GM19023 (cell line): ENCODE data around the gene ECHS1.

Experiments
- ATAC-seq: cut with Tn5 transposase; IDR thresholded peaks from one replicate; pipeline ENCODE4 v1.9.1; 2021; ENCODE audit warnings: mild to moderate bottlenecking, moderate library complexity; ENCODE audit not compliant: unreplicated experiment

ECHS1 gene

DNA sequence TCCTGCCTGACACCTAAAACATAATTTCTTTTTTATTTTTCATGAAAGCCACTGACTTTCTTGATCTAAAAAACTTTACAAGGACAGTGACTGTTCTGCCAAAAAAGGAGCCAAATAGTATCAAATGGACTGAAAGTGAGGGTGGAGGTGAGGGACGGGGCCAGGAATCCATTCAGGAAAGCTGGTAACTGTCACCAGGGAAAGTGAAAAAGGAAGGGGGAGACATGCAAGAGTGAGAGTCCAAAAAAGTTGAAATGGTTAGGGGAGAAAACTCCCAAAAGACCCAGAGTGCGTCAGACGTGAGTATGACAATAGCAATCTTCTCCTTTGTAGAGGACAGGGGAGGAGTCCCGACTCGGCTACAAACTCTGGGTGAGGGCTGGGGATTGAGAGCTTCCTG is 28.9 kb downstream of the ECHS1 start:
- no peak for ATAC-seq

DNA sequence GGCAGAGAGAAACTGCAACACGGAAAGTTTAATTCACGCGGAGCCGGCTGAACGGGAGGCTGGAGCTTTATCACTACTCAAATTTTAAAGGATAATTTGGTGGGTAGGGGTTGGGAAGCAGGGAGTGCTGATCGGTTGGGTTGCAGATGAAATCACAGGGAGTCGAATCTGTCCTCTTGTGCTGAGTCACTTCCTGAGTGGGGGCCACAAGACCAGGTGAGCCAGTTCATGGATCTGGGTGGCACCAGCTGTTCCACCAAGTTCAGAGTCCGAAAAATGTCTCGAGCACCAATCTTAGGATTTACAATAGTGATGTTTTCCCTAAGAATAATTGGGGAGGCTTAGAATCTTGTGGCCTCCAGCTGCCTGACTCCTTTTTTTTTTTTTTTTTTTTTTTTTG is 29.6 kb downstream of the ECHS1 start:
- no peak for ATAC-seq

DNA sequence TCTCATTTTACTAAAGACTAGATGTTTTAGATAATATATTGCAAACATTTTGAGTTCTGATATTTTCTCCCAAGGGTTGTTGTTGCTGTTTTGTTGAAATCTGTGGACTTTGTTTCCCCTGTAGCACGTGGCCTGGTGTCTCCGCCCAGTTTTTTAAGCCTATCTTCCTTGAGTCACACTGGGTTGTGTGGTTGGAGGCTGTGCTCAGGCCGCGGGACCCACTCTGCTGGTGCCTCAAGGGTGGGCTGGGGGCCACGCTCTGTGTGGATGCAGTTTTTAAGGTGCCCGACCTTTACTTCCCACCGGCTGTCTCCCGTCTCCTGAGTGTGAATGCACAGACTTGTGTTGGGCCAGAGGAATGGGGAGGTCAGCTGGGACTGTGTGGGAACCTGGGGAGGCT is 30.2 kb downstream of the ECHS1 start:
- no peak for ATAC-seq

DNA sequence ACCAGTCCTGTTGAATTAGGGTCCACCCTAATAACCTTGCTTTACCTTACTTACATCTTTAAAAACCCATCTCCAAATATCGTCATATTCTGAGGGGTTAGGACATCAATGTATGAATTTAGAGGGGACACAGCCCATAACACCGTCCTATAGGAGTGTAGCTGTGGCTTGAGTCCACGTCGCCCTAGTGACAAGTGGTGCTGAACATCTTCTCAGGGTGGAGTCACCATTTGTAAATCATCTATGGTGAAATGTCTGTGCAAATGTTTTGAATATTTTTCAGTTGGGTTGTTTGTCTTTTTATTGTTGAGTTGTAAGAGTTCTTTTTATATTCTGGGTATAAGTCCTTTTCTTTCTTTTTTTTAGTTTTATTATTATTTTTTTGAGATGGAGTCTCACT is 31.2 kb downstream of the ECHS1 start:
- no peak for ATAC-seq

DNA sequence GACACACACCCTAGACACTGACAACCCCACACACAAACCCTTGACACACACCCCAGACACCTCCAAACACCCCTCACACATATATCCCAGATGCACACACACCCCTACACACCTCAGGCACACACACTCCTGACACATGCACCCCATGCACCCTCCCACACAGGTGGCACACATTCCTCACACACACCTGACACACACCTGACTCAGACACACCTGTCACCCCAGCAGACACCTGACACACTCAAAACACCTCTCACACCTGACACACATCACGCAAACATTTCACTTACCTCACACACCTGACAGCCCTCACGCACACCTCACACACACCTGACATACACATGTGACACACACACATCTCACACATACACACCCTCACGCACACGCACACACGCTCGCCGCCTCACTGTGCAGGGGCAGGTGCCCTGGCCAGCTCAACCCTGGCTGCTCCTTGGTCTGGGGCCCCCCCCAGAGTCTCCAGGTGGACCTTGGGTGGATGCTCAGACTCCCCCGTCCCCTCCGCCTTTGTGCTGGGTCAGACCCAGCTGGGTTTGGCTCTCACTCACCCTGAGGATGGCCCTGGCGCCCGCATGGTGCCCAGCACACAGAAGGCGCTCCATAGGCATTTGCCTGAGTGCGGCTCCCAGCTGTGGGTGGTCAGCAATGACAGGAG is 33.3 kb downstream of the ECHS1 start:
- no peak for ATAC-seq

DNA sequence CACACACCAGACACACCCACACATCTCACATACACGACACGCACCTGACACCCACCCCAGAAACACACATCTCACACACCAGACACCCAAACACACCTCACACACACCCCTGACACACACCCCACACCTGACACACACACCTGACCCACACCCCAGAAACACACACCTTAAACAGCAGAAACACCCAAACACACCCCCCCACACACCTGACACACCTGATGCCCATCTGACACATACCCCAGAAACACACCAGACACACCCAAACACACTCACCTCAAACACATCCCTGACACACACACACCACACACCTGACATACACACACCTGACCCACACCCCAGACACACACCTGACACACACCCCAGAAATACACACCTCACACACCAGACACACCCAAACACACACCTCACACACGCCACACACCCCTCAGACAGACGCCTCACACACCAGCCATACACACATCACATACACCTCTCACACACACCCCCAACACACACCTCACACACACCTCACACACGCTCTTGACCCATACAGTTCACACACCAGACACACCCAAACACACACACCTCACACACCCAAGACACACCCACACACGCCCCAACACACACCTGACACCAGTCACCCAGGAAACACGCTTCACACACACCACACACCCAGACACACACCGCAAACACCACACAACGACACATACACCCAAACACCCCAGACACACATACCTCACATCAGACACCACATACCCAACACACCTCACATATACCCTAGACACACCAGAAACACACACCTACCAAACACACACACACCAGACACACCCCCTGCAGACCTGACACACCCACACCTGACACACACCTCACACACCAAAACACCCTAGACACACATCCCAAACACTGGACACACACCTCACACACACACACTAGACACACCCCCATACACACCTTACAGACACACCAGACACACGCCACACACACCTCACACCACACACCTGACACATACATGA is 34.8 kb downstream of the ECHS1 start:
- no peak for ATAC-seq

DNA sequence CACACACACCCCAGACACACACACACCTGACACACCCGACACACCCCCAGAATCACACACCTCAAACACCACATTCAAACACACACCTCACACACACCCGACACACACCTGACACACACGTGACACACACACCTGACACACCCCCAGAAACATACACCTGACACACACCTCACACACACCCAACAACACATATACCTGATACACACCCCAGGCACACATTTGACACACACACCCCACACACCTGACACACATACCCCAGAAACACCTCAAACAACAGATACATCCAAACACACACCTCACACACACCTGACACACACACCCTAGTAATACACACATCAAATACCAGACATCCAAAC is 35.8 kb downstream of the ECHS1 start:
- no peak for ATAC-seq

DNA sequence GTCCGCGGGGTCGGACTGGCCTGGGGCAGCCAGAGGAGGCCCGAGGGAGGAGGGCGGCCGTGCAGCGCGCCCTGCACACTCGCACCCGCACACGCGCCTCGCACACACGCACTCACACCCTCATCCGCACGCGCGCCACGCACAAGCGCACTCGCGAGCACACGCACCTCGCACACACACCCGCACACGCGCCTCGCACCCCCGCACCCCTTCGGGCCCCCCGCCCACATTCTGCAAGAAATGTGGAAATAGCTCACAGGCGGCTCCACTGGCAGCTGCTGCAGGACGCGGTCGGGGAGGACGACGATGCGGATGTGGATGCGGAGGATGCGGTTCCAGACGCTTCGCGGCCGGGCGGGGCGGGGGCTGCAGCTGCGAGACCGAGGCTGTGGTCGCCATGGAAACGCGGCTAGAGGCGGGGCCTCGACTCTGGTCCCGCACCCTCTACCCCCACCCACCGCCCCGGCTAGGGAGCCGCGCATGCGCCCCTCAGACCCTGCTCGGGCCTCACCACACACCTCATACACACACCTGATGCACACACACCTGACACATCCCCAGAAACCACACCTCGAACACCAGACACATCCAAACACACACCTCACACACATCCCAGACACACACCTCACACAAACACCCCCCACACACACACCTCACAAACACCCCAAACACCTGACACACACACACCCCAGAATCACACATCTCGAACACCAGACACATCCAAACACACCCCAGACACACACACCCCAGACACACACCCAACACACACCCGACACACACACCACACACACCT is 36.4 kb downstream of the ECHS1 start, which contains the start of gene CALY:
CALY (minus strand) TSS at position 320 of the 793 bp plus-strand sequence. CDS start 7,907 bp downstream, outside the sequence.
- no peak for ATAC-seq

DNA sequence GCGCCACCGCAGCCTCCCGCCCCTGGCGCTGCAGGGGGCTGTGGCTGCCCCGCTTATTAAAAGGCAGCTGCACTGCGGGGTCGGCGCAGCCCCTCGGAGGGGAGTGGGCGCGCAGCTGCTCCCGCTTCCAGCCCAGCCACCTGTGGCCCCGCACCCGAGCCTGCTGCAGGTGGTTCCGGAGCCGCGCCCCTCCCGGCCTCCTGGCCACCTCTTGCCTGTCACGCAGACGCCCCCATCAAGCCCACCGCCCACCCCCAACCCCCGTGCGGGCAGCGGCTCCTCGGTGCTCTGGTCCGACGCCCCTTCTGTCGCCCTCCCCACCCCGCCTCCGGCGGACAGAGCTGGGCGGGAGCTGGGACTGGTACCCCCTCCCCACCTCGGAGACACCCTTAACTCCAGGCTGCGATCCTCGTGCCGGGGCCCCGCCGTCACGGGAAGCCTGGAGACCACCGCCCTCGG is 37.0 kb downstream of the ECHS1 start:
- no peak for ATAC-seq

DNA sequence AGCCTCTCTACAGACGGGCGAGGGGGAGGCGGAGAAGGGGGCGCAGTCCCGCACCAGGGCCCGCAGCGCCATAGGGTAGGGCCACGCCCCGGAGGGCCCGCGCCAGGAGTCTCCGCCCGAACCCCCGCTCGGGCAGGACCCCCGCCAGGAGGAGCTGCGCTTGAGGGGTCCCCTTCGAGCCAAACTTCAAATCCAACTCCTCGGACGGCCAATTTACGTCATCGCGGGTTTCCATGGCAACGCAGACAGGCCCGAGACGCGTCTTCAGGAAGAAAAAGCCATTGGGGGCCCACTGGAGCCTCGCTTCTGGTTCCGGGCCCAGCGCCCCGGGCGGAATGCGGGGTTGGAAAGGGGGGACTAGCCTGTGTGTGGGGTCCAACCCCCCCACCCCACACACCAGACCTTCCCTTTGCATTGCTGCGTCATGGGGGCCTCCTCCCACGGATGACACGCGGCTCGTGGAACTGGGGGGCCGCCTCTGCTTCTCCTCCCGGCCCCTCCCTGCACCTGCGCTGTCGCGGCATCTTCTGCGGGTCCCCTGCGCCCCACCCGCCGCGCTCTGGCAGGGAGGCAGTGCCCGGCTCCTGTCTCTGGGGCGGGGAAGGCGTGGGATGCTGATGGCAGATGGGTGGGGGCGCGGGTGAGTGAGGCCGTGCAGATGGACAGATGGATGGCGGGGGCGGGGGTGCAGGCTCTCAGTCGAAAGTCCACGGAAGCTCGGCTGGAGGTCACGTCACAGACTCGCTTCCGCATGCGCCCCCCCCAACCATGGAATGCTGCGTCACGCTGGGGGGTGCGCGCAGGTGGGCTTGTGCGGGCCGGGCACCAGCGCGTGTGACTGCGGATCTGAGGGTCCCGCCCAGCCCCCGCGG is 37.7 kb downstream of the ECHS1 start:
- no peak for ATAC-seq

DNA sequence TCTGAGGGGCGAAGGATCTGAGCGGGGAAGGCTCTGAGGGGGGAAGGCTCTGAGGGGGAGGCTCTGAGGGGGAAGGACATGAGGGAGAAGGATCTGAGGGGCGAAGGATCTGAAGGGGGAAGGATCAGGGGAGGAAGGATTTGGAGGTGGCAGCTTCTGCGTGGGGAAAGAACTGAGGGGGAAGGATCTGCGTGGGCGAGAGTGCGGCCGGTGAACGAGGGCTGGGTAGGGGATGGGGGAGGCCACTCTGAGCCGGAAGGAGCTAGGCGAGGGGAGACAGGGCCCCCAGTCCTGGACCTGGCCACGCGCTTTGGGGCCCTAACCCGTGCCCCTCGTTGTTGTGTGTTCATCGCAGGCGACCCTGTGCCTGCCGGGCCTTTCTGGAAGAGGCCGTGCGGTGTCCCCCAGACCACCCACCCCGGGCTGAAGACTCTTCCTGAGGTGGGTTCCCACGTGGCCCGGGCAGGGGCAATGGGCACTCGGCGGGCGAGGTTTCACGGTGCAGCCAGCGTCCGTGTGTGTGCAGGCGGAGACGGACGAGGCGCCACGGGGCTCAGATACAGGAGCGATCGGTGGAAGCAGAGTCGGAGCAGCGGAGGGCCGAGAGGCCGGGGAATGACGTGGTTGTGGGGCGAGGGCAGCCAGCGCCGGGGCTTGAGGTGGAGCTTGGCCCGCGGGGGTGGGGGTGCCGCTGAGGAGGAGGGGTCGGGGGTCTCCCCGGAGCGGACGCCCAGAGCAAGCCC is 38.5 kb downstream of the ECHS1 start:
- ATAC-seq = no peak

DNA sequence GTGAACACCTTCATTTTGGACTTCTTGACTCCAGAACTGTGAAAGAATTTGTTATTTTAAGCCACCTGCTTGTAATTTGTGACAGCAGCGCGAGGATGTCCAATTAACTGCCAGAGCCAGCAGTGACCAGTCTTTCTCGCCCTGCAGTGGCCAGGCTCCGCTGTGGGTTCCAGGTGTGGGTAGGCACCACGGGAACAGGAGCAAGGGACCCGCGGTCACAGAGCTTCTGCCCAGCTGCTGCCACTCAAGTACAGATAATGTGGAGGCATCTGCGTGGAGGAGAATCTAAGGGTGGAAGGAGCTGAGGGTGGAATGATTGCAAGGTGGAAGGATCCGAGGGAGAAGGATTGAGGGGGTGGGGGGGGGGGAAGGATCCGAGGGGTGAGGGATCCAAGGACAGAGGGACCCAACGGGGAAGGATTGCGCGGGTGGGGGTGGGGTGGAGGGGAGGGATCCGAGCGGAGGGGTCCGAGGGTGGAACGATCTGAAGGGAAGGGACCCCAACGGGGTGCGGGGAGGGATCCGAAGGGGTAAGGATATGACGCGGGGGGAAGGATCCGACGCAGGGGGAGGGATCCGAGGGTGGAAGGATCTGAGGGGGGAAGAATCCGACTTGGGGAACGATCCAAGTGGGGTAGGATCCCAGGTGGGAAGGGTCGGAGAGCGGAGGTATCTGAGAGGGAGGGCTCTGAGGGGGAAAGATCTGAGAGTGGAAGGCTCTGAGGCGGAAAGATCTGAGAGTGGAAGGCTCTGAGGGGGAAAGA is 40.0 kb downstream of the ECHS1 start:
- no peak for ATAC-seq

DNA sequence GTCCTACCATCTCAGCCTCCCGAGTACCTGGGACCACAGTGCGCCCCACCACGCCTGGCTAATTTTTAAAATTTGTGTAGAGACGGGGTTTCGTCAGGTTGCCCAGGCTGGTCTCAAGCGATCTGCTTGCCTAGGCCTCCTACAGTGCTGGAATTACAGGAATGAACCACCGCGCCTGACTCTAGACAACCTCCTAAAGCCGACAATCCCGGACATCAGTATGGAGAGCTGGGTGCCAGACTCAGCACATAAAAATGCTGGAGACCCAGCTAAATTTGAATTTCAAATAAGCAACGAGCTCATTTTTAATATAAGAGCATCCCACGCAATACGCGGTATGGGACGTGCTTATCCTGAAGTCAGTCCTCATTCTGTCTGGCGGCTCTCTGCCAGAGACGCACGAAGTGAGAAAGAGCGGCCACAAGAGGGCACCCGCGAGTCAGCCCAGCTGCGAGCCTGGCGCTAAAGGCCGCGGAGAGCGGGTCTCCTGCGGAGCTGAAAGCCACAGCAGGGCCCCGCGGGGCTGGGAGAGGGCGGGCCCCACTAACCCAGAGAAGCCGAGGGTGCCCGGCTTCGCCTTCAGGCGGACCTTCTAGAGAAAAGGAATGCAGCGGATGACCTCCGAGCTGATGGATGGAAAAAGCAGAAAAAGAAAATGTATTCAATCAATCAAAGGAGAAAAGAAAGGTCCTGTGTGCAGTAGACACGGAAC is 43.5 kb downstream of the ECHS1 start:
- peak; percentile 79 for ATAC-seq

DNA sequence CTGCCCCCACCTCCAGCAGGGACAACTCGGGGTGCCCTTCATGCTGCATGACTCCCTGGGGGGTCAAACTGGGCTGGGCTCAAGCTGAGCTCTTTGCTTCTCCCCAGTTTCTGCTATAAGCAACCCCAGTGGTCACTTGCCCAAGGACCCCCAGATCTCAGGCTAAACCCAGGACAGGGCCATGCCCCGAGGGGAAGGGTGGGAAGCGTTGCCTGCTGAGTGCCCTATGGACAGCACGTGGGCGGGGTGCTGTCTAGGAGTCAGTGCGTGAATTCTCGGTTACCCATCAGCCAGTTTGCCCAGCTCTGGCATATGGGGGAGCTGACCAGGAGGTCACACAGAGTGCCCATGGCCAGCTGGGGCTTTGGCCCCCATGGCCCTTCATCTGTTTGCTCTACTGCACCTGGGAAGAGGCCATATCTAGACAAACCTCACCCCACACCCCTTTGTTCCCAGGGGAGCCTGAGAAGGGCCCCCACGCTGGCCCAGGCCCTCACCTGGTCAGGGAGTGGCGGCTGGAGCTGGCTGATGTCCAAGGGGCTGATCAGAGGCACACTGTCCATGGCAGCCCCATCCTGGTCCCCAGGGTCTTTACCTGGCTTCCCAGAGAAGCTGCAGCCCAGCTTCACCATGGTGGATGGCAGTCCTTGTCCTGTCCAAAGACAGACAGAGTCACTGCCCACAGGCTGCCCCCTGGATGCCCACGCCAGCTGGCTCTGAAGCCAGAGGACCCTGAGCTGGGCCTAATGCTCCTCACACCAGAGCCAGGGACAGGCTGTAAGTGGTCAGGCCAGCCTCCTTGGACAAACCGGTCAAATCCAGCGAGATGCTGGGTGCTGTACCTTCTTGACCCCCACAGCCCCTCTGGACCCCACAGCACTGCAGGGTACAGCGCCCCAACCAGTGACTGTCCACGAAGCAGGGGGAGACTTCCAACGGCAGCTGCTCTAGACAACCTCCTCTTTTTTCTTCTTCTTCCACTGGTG is 44.5 kb downstream of the ECHS1 start:
- ATAC-seq = no peak

DNA sequence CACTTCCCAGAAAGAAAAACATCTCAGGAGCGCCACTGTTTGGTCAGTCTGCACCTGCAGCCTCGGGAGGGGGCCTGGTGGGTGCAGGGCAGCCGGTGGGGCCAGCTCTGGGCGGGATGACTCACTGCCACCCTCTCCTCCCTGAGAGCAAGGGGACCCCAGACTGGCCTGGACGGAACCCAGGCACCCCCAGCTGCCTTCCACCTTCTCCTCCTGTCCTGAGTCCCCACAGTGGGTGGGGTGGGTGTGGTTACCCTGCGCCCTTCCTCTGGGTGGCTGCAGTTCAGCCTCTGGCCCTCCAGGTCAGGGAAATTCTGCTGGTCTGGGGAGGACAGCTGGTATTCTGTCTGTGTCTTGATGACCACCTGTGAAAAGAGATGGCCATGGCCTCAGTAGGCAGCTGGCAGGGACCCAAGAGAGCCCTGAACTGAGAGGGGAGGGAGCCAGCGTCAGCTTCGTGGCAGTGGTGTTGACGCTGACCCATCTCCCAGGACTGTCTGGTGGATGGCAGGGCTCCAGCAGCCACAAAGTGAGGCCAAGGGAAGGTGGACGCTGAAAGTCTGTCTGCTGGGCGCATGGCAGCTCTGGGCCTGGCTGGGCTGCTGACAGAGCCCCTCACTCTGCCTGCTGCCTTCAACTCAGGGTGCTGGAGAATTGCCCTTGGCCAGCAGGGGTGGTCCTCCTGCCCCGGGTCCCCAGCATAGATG is 45.4 kb downstream of the ECHS1 start:
- no peak for ATAC-seq
